Astrocyte (in vitro differentiated cells and primary cell): Measurements from ENCODE around the gene DEPDC1B. TPM values are rescaled to one million over a fixed set of nuclear protein-coding genes. Genes with fewer than 3 reads are reported as not detected.
A peak's percentile ranks its signal among the peaks of the same experiment; 100 is the strongest.

Experiments
- DNase-seq: peaks from one replicate; pipeline ENCODE4 v3.0.0-alpha.2; 2010; ENCODE audit warnings: low read depth
- FAIRE-seq: peaks from 2 replicates; lab custom pipeline; 2011; peaks lifted over from hg19 to GRCh38; lab: Jason Lieb, UNC
- H2AFZ ChIP-seq: 2 replicates; pipeline ENCODE4 v1.6.0; 2012; ENCODE audit warnings: low read depth, low read length, inconsistent platforms
- H3K27ac ChIP-seq: 2 replicates; pipeline ENCODE4 v1.5.1; 2011; ENCODE audit warnings: low read depth, low read length, inconsistent platforms
- H3K27me3 ChIP-seq: 2 replicates; pipeline ENCODE4 v1.6.0; 2011; ENCODE audit warnings: low read length, inconsistent platforms; ENCODE audit not compliant: insufficient read depth
- H3K36me3 ChIP-seq: 2 replicates; pipeline ENCODE4 v1.5.1; 2011; ENCODE audit warnings: low read length, inconsistent platforms; ENCODE audit not compliant: insufficient read depth
- H3K4me1 ChIP-seq: 2 replicates; pipeline ENCODE4 v1.5.1; 2011; ENCODE audit warnings: low read length, inconsistent platforms; ENCODE audit not compliant: insufficient read depth
- H3K4me2 ChIP-seq: 2 replicates; pipeline ENCODE4 v1.6.0; 2012; ENCODE audit warnings: low read length, inconsistent platforms
- H3K4me3 ChIP-seq: 2 replicates; pipeline ENCODE4 v1.5.1; 2011; ENCODE audit warnings: low read depth, mild to moderate bottlenecking, low read length, inconsistent platforms; ENCODE audit not compliant: insufficient read depth
- H3K79me2 ChIP-seq: 2 replicates; pipeline ENCODE4 v1.6.0; 2012; ENCODE audit warnings: mild to moderate bottlenecking, low read length, inconsistent platforms; ENCODE audit not compliant: insufficient read depth
- H3K9ac ChIP-seq: 2 replicates; pipeline ENCODE4 v1.6.0; 2012; ENCODE audit warnings: mild to moderate bottlenecking, low read length, inconsistent platforms
- H3K9me3 ChIP-seq: 2 replicates; pipeline ENCODE4 v1.5.1; 2012; ENCODE audit warnings: low read depth, mild to moderate bottlenecking, low read length, inconsistent platforms; ENCODE audit not compliant: insufficient read depth
- H4K20me1 ChIP-seq: 2 replicates; pipeline ENCODE4 v1.6.0; 2012; ENCODE audit warnings: low read length, inconsistent platforms; ENCODE audit not compliant: insufficient read depth
- H3K27ac Mint-ChIP-seq: one replicate; pipeline ENCODE4 v1.8.0; 2021; ENCODE audit warnings: mild to moderate bottlenecking, mixed read lengths; ENCODE audit not compliant: unreplicated experiment
- H3K27me3 Mint-ChIP-seq: one replicate; pipeline ENCODE4 v1.8.0; 2021; ENCODE audit warnings: low read depth, mixed read lengths; ENCODE audit not compliant: unreplicated experiment
- H3K36me3 Mint-ChIP-seq: one replicate; pipeline ENCODE4 v1.8.0; 2021; ENCODE audit warnings: low read depth, mixed read lengths; ENCODE audit not compliant: unreplicated experiment
- H3K4me1 Mint-ChIP-seq: one replicate; pipeline ENCODE4 v1.8.0; 2021; ENCODE audit warnings: low read depth, mixed read lengths; ENCODE audit not compliant: unreplicated experiment
- H3K4me3 Mint-ChIP-seq: one replicate; pipeline ENCODE4 v1.8.0; 2021; ENCODE audit warnings: mild to moderate bottlenecking, moderate library complexity, mixed read lengths; ENCODE audit not compliant: unreplicated experiment
- H3K9me3 Mint-ChIP-seq: one replicate; pipeline ENCODE4 v1.8.0; 2021; ENCODE audit warnings: mild to moderate bottlenecking, mixed read lengths; ENCODE audit not compliant: unreplicated experiment
- EZH2 ChIP-seq: IDR thresholded peaks from 2 replicates; pipeline ENCODE4 v1.6.1; 2012; ENCODE audit warnings: mild to moderate bottlenecking, low read length, inconsistent platforms; ENCODE audit not compliant: insufficient read depth
- total RNA-seq: library from RNA; stranded (reverse); gene quantifications from 2 replicates; pipeline ENCODE4 v1.2.1, GENCODE V29; 2021
- TF ChIP-seq, protein P1 (sequence below): IDR thresholded peaks from 2 replicates; pipeline ENCODE4 v1.5.1; 2011; ENCODE audit warnings: low read depth, mild to moderate bottlenecking, inconsistent platforms, low read length, moderate library complexity; ENCODE audit not compliant: insufficient read depth

DEPDC1B gene
- total RNA-seq, 1 donor from 2014 or later, result 2.2 TPM

DNA sequence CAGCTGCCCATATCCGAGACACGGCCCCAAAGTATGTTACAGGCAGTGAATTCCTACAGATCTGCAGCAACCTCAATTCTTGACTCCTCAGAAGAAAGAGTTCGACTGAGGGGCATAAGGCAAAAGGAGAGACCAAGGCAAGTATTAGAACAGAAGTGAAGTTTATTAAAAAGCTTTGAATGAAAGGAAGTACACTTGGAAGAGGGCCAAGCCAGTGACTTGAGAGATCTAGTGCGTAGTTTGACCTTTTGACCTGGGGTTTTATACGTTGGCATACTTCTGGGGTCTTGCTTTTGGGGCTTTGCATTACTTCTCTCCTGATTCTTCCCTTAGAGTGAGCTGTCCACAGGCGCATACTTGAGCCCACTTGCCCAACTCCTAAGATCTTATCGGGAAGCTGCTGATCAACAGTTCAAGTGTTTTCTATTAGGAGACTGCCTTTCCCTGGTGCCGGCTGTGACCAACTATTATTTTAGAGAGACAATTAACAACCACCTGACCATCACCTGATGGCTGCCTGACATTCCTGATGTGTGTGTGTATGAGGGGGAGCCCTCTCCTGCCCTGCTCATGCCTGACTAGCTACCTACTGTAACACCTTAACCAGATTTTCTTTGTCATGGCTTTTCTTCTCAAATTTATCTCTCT, 1.5 kb upstream of the DEPDC1B start:
- Histone ChIP-seq H3K79me2 (peaks cover 26% of the 10 kb centered on the region), H2AFZ (no peak overlapping the region), H3K9ac (no peak overlapping the region), H3K4me3 (no peak overlapping the region), H3K4me2 (no peak overlapping the region), H3K36me3 (no peaks in the 10 kb centered on the region), H3K4me1 (no peaks in the 10 kb centered on the region), H3K9me3 (no peaks in the 10 kb centered on the region), H4K20me1 (no peaks in the 10 kb centered on the region), H3K27ac (no peak overlapping the region), H3K27me3 (no peaks in the 10 kb centered on the region)
- H3K4me1 Mint-ChIP-seq, result no peaks in the 10 kb centered on the region
- DNase-seq (no peak), FAIRE-seq (no peak)
- TF ChIP-seq, protein P1, sequence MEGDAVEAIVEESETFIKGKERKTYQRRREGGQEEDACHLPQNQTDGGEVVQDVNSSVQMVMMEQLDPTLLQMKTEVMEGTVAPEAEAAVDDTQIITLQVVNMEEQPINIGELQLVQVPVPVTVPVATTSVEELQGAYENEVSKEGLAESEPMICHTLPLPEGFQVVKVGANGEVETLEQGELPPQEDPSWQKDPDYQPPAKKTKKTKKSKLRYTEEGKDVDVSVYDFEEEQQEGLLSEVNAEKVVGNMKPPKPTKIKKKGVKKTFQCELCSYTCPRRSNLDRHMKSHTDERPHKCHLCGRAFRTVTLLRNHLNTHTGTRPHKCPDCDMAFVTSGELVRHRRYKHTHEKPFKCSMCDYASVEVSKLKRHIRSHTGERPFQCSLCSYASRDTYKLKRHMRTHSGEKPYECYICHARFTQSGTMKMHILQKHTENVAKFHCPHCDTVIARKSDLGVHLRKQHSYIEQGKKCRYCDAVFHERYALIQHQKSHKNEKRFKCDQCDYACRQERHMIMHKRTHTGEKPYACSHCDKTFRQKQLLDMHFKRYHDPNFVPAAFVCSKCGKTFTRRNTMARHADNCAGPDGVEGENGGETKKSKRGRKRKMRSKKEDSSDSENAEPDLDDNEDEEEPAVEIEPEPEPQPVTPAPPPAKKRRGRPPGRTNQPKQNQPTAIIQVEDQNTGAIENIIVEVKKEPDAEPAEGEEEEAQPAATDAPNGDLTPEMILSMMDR, result no peak
- no peak for TF ChIP-seq EZH2
- H3K36me3 Mint-ChIP-seq, result no peaks in the 10 kb centered on the region
- H3K27me3 Mint-ChIP-seq, result no peaks in the 10 kb centered on the region
- H3K9me3 Mint-ChIP-seq, result no peaks in the 10 kb centered on the region
- no peak overlapping the region for H3K27ac Mint-ChIP-seq
- no peak overlapping the region for H3K4me3 Mint-ChIP-seq

DNA sequence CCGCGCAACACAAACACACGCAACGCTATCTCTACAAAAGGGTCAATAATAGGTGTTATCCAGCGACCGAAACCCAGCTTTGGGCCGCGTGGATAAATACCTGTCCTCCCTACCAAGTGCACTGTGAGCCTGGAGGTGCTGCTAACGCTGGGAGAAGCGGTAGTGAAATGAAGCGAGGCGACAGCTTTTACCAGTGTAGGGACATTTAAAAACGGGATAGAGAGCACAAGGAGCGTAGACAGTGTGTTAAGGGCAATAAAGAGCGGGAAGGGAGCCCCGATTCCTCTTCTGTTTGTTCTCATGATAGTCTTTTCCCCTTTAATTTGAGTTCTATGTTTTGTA, 421 bp upstream of the DEPDC1B start:
- Mint-ChIP-seq H3K36me3 (no peaks in the 10 kb centered on the region), H3K27me3 (no peaks in the 10 kb centered on the region), H3K4me1 (no peaks in the 10 kb centered on the region), H3K27ac (no peak overlapping the region), H3K4me3 (peak overlapping the region; percentile 91), H3K9me3 (no peaks in the 10 kb centered on the region)
- no peak for FAIRE-seq
- Histone ChIP-seq H3K27ac (peak overlapping the region; percentile 79), H3K4me1 (no peaks in the 10 kb centered on the region), H4K20me1 (no peaks in the 10 kb centered on the region), H3K4me2 (peak overlapping the region; percentile 99), H3K79me2 (peaks cover 35% of the 10 kb centered on the region), H3K4me3 (peak overlapping the region; percentile 87), H3K36me3 (no peaks in the 10 kb centered on the region), H3K9me3 (no peaks in the 10 kb centered on the region), H2AFZ (peak overlapping the region; percentile 97), H3K9ac (peak overlapping the region; percentile 89), H3K27me3 (no peaks in the 10 kb centered on the region)
- TF ChIP-seq EZH2, result no peak
- TF ChIP-seq, protein P1, result no peak
- peak; percentile 7 for DNase-seq

DNA sequence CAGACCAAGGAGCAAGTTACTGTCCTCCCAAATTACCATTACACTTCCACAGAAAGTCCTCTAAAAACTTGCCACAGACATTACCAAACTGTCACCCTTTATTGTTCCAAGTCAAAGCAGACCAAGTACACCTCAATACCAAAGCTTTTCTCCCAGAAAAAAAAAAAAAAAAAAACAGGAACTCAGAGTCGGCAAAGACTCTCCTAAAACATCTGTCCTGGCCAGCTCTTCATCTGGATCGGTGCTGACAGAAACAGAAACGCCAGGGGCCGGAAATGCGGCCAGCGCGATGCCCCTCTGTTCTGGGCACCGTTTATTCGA, 718 bp downstream of the DEPDC1B start:
- peak overlapping the region; percentile 89 for H3K9ac ChIP-seq
- no peak for FAIRE-seq
- H3K36me3 Mint-ChIP-seq, result no peaks in the 10 kb centered on the region

More for the DNA sequence above, 718 bp downstream of the DEPDC1B start:
- DNase-seq, result no peak
- no peaks in the 10 kb centered on the region for H3K4me1 Mint-ChIP-seq
- Histone ChIP-seq H3K27ac (peak overlapping the region; percentile 79), H3K79me2 (peaks cover 46% of the 10 kb centered on the region), H2AFZ (peak overlapping the region; percentile 97), H3K36me3 (no peaks in the 10 kb centered on the region), H4K20me1 (no peaks in the 10 kb centered on the region), H3K4me3 (peak overlapping the region; percentile 87), H3K27me3 (no peaks in the 10 kb centered on the region), H3K9me3 (no peaks in the 10 kb centered on the region), H3K4me1 (no peaks in the 10 kb centered on the region), H3K4me2 (peak overlapping the region; percentile 99)
- no peak for TF ChIP-seq EZH2
- TF ChIP-seq, protein P1, result no peak
- H3K4me3 Mint-ChIP-seq, result peak overlapping the region; percentile 91
- no peaks in the 10 kb centered on the region for H3K27me3 Mint-ChIP-seq
- peak overlapping the region; percentile 64 for H3K27ac Mint-ChIP-seq
- H3K9me3 Mint-ChIP-seq, result no peaks in the 10 kb centered on the region
